IMR-90 (cell line): Measurements from ENCODE around the gene MAJIN. TPM values are rescaled to one million over a fixed set of nuclear protein-coding genes. Genes with fewer than 3 reads are reported as not detected.

Source experiments
- ATAC-seq: fragments of 200-7000 bp; cut with Tn5 transposase; 2 replicates; pipeline ENCODE4 v1.9.1; 2020; ENCODE audit warnings: low read depth, mild to moderate bottlenecking, moderate library complexity
- BruUV-seq: library from RNA; stranded (reverse); fragments of 400-500 nt; replicated peaks from 2 replicates; lab custom pipeline; 2021; lab: Mats Ljungman, UMichigan
- CTCF ChIA-PET: fragments of 300-600 bp; formaldehyde crosslinking; extraction: SDS; loops from one replicate; lab custom pipeline; 2021; ENCODE audit warnings: antibody characterized with exemption; lab: Yijun Ruan, JAX
- POLR2A ChIA-PET: fragments of 300-600 bp; sonication (Branson Sonifier 250); formaldehyde crosslinking; loops from one replicate; lab custom pipeline; 2022; ENCODE audit warnings: antibody characterized with exemption; ENCODE audit not compliant: unreplicated experiment; lab: Charles Lee
- DNase-seq: peaks from one replicate; pipeline ENCODE4 v3.0.0; 2013
- H2AFZ ChIP-seq: replicated peaks from 2 replicates; pipeline ENCODE3; 2013; ENCODE audit warnings: low read length, mild to moderate bottlenecking; ENCODE audit not compliant: poor library complexity
- H2AK5ac ChIP-seq: 2 replicates; pipeline ENCODE4 v1.6.1; 2013; ENCODE audit warnings: low read depth, low read length, inconsistent platforms
- H2AK9ac ChIP-seq: replicated peaks from 2 replicates; pipeline ENCODE3; 2013; ENCODE audit warnings: mild to moderate bottlenecking, low read depth, low read length, moderate library complexity; ENCODE audit not compliant: poor library complexity
- H2BK120ac ChIP-seq: 2 replicates; pipeline ENCODE4 v1.6.1; 2013; ENCODE audit warnings: low read depth, low read length, inconsistent platforms
- H2BK15ac ChIP-seq: 3 replicates; pipeline ENCODE4 v1.6.1; 2013; ENCODE audit warnings: low read depth, low read length, inconsistent platforms
- H2BK20ac ChIP-seq: 2 replicates; pipeline ENCODE4 v1.6.1; 2013; ENCODE audit warnings: low read depth, mild to moderate bottlenecking, inconsistent platforms, low read length, moderate library complexity
- H2BK5ac ChIP-seq: 2 replicates; pipeline ENCODE4 v1.6.1; 2013; ENCODE audit warnings: mild to moderate bottlenecking, low read depth, low read length, inconsistent platforms; ENCODE audit not compliant: poor library complexity, severe bottlenecking
- H3K14ac ChIP-seq: replicated peaks from 2 replicates; pipeline ENCODE4 v1.6.1; 2013; ENCODE audit warnings: low read depth, low read length, inconsistent platforms
- H3K18ac ChIP-seq: 2 replicates; pipeline ENCODE4 v1.6.1; 2013; ENCODE audit warnings: low read depth, low read length, control low read depth
- H3K23ac ChIP-seq: 2 replicates; pipeline ENCODE4 v1.6.1; 2013; ENCODE audit warnings: low read depth, low read length, inconsistent platforms
- H3K27ac ChIP-seq: 2 replicates; pipeline ENCODE4 v1.5.1; 2013; ENCODE audit warnings: mild to moderate bottlenecking, control low read depth, low read length; ENCODE audit not compliant: insufficient read depth
- H3K27me3 ChIP-seq: 2 replicates; pipeline ENCODE4 v1.6.1; 2013; ENCODE audit warnings: low read length; ENCODE audit not compliant: control insufficient read depth, insufficient read depth
- H3K36me3 ChIP-seq: 2 replicates; pipeline ENCODE4 v1.6.1; 2013; ENCODE audit warnings: low read length, mixed read lengths; ENCODE audit not compliant: control insufficient read depth, insufficient read depth
- H3K4ac ChIP-seq: 2 replicates; pipeline ENCODE4 v1.6.1; 2013; ENCODE audit warnings: low read depth, low read length, inconsistent platforms
- H3K4me1 ChIP-seq: 2 replicates; pipeline ENCODE4 v1.6.1; 2013; ENCODE audit warnings: low read length, mixed read lengths; ENCODE audit not compliant: control insufficient read depth, insufficient read depth
- H3K4me2 ChIP-seq: 2 replicates; pipeline ENCODE4 v1.6.1; 2013; ENCODE audit warnings: low read depth, mild to moderate bottlenecking, control low read depth, low read length, moderate library complexity
- H3K4me3 ChIP-seq: 2 replicates; pipeline ENCODE4 v1.5.1; 2013; ENCODE audit warnings: low read depth, mild to moderate bottlenecking, control low read depth, low read length, moderate library complexity; ENCODE audit not compliant: insufficient read depth
- H3K56ac ChIP-seq: 2 replicates; pipeline ENCODE4 v1.6.1; 2013; ENCODE audit warnings: low read length, inconsistent platforms; ENCODE audit not compliant: insufficient read depth; ENCODE audit errors: extremely low read depth
- H3K79me1 ChIP-seq, 2 experiments: 2 replicates each; pipeline ENCODE4 v1.6.1; 2013; ENCODE audit warnings: low read length in 2 of 2, inconsistent platforms in 1 of 2, low read depth in 1 of 2
- H3K9ac ChIP-seq: 2 replicates; pipeline ENCODE4 v1.6.1; 2013; ENCODE audit warnings: low read depth, low read length, control low read depth
- H3K9me1 ChIP-seq: 2 replicates; pipeline ENCODE4 v1.6.1; 2013; ENCODE audit warnings: low read length, inconsistent platforms; ENCODE audit not compliant: insufficient read depth
- H3K9me3 ChIP-seq: 2 replicates; pipeline ENCODE4 v1.6.1; 2013; ENCODE audit warnings: low read length; ENCODE audit not compliant: control insufficient read depth, insufficient read depth
- H4K20me1 ChIP-seq: 2 replicates; pipeline ENCODE4 v1.6.1; 2013; ENCODE audit warnings: low read length, inconsistent platforms; ENCODE audit not compliant: insufficient read depth
- H4K5ac ChIP-seq: 2 replicates; pipeline ENCODE4 v1.6.1; 2013; ENCODE audit warnings: mild to moderate bottlenecking, low read depth, low read length, control low read depth
- H4K8ac ChIP-seq, 2 experiments: 2 replicates each; pipeline ENCODE4 v1.6.1; 2013; ENCODE audit warnings: low read depth in 2 of 2, low read length in 2 of 2, control low read depth in 1 of 2, inconsistent platforms in 1 of 2
- H4K91ac ChIP-seq: 2 replicates; pipeline ENCODE4 v1.6.1; 2013; ENCODE audit warnings: low read depth, low read length, inconsistent platforms; ENCODE audit not compliant: insufficient read depth
- BHLHE40 ChIP-seq: fragments of 150-350 bp; IDR thresholded peaks from 2 replicates; pipeline ENCODE4 v1.6.1; 2016; ENCODE audit warnings: mild to moderate bottlenecking, low read depth, low read length
- CEBPB ChIP-seq: IDR thresholded peaks from 2 replicates; pipeline ENCODE4 v1.6.1; 2012; ENCODE audit warnings: low read depth, low read length, improper control_type of control experiment
- CHD1 ChIP-seq: IDR thresholded peaks from 2 replicates; pipeline ENCODE4 v1.6.1; 2012; ENCODE audit warnings: low read depth, low read length, improper control_type of control experiment
- CTCF ChIP-seq: conservative IDR thresholded peaks from 2 replicates; pipeline ENCODE4 v1.5.1; 2012; ENCODE audit warnings: mild to moderate bottlenecking, low read depth, low read length, improper control_type of control experiment
- ELK1 ChIP-seq: fragments of 150-350 bp; IDR thresholded peaks from 2 replicates; pipeline ENCODE4 v1.6.1; 2016; ENCODE audit warnings: low read depth, mild to moderate bottlenecking, low read length, moderate library complexity, borderline replicate concordance
- FOS ChIP-seq: fragments of 150-350 bp; IDR thresholded peaks from 2 replicates; pipeline ENCODE4 v1.6.1; 2016; ENCODE audit warnings: low read depth, low read length
- MAFK ChIP-seq: IDR thresholded peaks from 2 replicates; pipeline ENCODE4 v1.6.1; 2012; ENCODE audit warnings: low read depth, low read length, improper control_type of control experiment
- MAZ ChIP-seq: IDR thresholded peaks from 2 replicates; pipeline ENCODE4 v1.6.1; 2012; ENCODE audit warnings: low read depth, mild to moderate bottlenecking, low read length, improper control_type of control experiment, moderate library complexity, borderline replicate concordance
- MXI1 ChIP-seq: IDR thresholded peaks from 2 replicates; pipeline ENCODE4 v1.6.1; 2012; ENCODE audit warnings: low read depth, mild to moderate bottlenecking, low read length, moderate library complexity, borderline replicate concordance
- NFE2L2 ChIP-seq: fragments of 150-350 bp; IDR thresholded peaks from 2 replicates; pipeline ENCODE4 v1.6.1; 2016; ENCODE audit warnings: low read depth, mild to moderate bottlenecking, low read length
- POLR2A ChIP-seq: IDR thresholded peaks from 2 replicates; pipeline ENCODE4 v1.6.1; 2012; ENCODE audit warnings: mild to moderate bottlenecking, low read depth, low read length
- RAD21 ChIP-seq: IDR thresholded peaks from 2 replicates; pipeline ENCODE4 v1.6.1; 2012; ENCODE audit warnings: low read length, improper control_type of control experiment
- RCOR1 ChIP-seq: IDR thresholded peaks from 2 replicates; pipeline ENCODE4 v1.6.1; 2012; ENCODE audit warnings: mild to moderate bottlenecking, low read length, improper control_type of control experiment; ENCODE audit not compliant: insufficient replicate concordance
- RFX5 ChIP-seq: IDR thresholded peaks from 2 replicates; pipeline ENCODE4 v1.8.0; 2012; ENCODE audit warnings: low read depth, mild to moderate bottlenecking, low read length, moderate library complexity
- SMC3 ChIP-seq: fragments of 150-350 bp; IDR thresholded peaks from 2 replicates; pipeline ENCODE4 v1.6.1; 2016; ENCODE audit warnings: low read depth, mild to moderate bottlenecking, antibody characterized with exemption, low read length, moderate library complexity
- WGBS, 2 experiments: methylation state at CpG; one replicate each; pipeline versions ENCODE4 v1.1.5 to v1.1.7; 2013; ENCODE audit warnings: missing lambda C conversion rate in 2 of 2; ENCODE audit not compliant: insufficient read length in 1 of 2; ENCODE audit errors: extremely low coverage in 2 of 2; 5-methylcytosine and 5-hydroxymethylcytosine counted together
- dilution Hi-C: fragments of 300-500 bp; cut with HindIII; formaldehyde crosslinking; loops from one replicate; pipeline ENCODE4 v1.14.3; 2018; ENCODE audit warnings: low sequenced_read_pairs; ENCODE audit not compliant: unreplicated experiment
- in situ Hi-C: fragments of 300-500 bp; cut with MboI; formaldehyde crosslinking; loops from 3 replicates; pipeline ENCODE4 v1.14.3; 2019; ENCODE audit warnings: low sequenced_read_pairs, inconsistent platforms, mixed read lengths
- intact Hi-C: fragments of 100-400 bp; cut with micrococcal nuclease; formaldehyde crosslinking; loops from 2 replicates; pipeline ENCODE4 v1.10.0; 2022
- polyA plus RNA-seq, 3 experiments: library from polyadenylated mRNA; depleted of rRNA; stranded (reverse); fragments of >200 nt; gene quantifications; 2 replicates each; pipeline ENCODE4 v1.2.3, GENCODE V29; 2012; ENCODE audit warnings: low replicate concordance in 1 of 3
- total RNA-seq: library from RNA; depleted of rRNA; stranded (reverse); fragments of >200 nt; gene quantifications from 2 replicates; pipeline ENCODE4 v1.2.3, GENCODE V29; 2012
- TF ChIP-seq, protein P1 (sequence below): fragments of 150-350 bp; IDR thresholded peaks from 2 replicates; pipeline ENCODE4 v1.6.1; 2017; ENCODE audit warnings: mild to moderate bottlenecking, antibody characterized with exemption, low read length, low read depth

Gene MAJIN
- total and polyA plus RNA-seq, 2 of the 4 experiments (the other 2 are of a cell fraction): not detected

DNA sequence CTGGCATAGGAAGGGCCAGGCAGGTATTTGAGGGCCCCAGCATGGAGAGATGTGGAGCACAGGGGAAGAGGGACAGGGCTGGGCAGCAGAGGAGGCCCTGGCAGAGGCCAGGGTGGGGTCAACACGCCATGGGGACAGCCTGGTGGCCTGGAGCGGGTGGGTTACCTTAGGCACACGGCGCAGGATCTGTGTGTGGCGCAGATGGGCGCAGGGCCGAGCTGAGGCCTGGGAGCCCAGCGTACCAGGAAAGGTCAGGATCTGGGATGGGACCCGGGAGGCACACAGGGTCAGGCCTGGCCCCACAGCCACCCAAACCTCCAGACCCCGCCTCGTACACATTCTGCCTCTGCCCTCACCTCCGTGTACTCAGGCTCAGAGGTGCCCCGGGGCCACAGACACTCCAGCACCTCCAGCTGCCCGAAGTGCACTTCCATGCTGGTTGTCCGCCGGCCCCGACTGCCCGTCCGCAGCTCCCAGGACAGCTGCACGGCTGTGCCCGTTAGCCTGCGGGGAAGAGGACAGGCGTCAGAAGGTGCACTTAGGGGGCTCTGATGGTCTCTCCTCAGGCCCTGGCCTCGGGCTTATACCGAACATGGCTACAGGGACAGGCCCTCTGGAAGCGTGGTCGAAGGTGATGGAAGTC, 61.3 kb downstream of the MAJIN start:
- Histone ChIP-seq H3K4ac (no peak overlapping the region), H3K18ac (no peak overlapping the region), H3K27me3 (no peaks in the 10 kb centered on the region), H2BK20ac (no peak overlapping the region), H3K36me3 (peaks cover 66% of the 10 kb centered on the region), H4K20me1 (no peaks in the 10 kb centered on the region), H3K4me2 (no peak overlapping the region), H2BK120ac (no peak overlapping the region), H2BK5ac (no peak overlapping the region), H3K9me3 (no peaks in the 10 kb centered on the region), H3K23ac (no peak overlapping the region), H2AFZ (no peak overlapping the region), H3K4me1 (no peaks in the 10 kb centered on the region), H3K4me3 (no peak overlapping the region), H3K14ac (no peak overlapping the region), H2AK9ac (no peak overlapping the region), H2BK15ac (no peak overlapping the region), H4K91ac (no peak overlapping the region), H4K8ac (no peak overlapping the region), H3K27ac (no peak overlapping the region), H3K79me1 (peaks cover 0 to 11% of the 10 kb centered on the region in 2 experiments; a peak in 2 of 4 replicates), H3K56ac (no peak overlapping the region), H3K9me1 (no peaks in the 10 kb centered on the region), H4K5ac (no peak overlapping the region), H3K9ac (no peak overlapping the region), H2AK5ac (no peak overlapping the region)
- ChIA-PET POLR2A (no interaction called here), CTCF (no interaction called here)
- no peak for TF ChIP-seq MAFK
- TF ChIP-seq FOS: no peak
- TF ChIP-seq RCOR1: no peak
- no peak for TF ChIP-seq POLR2A
- TF ChIP-seq CTCF: no peak
- no peak for TF ChIP-seq MAZ
- no peak for TF ChIP-seq SMC3
- TF ChIP-seq RFX5: no peak
- no peak for TF ChIP-seq CEBPB
- no peak for TF ChIP-seq MXI1
- TF ChIP-seq, protein P1, sequence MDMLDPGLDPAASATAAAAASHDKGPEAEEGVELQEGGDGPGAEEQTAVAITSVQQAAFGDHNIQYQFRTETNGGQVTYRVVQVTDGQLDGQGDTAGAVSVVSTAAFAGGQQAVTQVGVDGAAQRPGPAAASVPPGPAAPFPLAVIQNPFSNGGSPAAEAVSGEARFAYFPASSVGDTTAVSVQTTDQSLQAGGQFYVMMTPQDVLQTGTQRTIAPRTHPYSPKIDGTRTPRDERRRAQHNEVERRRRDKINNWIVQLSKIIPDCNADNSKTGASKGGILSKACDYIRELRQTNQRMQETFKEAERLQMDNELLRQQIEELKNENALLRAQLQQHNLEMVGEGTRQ: no peak
- TF ChIP-seq NFE2L2: no peak
- TF ChIP-seq ELK1: no peak
- TF ChIP-seq BHLHE40: no peak
- no peak for TF ChIP-seq RAD21
- no peak for TF ChIP-seq CHD1
- no TSS peak for BruUV-seq
- ATAC-seq (no peak), DNase-seq (no peak)
- dilution Hi-C loops: no loop called here
- intact Hi-C loops: no loop called here
- in situ Hi-C loops: no loop called here
- 97% methylated on average over 15 of the region's 27 CpGs; no CpG with 5 or more reads in 1 of the 2 experiments for WGBS, 2 experiments
